Activated CD8-positive, alpha-beta memory T cell treated with anti-CD3 and anti-CD28 coated beads, Interleukin-2, amount 10 ng/mL, durations not matched to agents 7 days and 5 days (primary cell): ENCODE measurements around the gene FCER1G. TPM values are rescaled to one million over a fixed set of nuclear protein-coding genes. Genes with fewer than 3 reads are reported as not detected.
A peak's percentile ranks its signal among the peaks of the same experiment; 100 is the strongest.

Experiments
- ATAC-seq: fragments of 150-1000 bp; cut with Tn5 transposase; one replicate; pipeline ENCODE4 v1.10.0; 2021; ENCODE audit warnings: moderate library complexity
- CTCF ChIA-PET: fragments of 350-600 bp; sonication (Branson Sonifier 250); formaldehyde crosslinking; loops from one replicate; lab custom pipeline; 2021; ENCODE audit warnings: antibody characterized with exemption; lab: Charles Lee
- DNase-seq: peaks from one replicate; pipeline ENCODE4 v3.0.0-alpha.2; 2020
- H3K27ac Mint-ChIP-seq: one replicate; pipeline ENCODE4 v1.8.0; 2021; ENCODE audit warnings: mild to moderate bottlenecking, mixed read lengths
- H3K27me3 Mint-ChIP-seq: one replicate; pipeline ENCODE4 v1.8.0; 2021; ENCODE audit warnings: mixed read lengths
- H3K36me3 Mint-ChIP-seq: one replicate; pipeline ENCODE4 v1.8.0; 2021; ENCODE audit warnings: mild to moderate bottlenecking, mixed read lengths
- H3K4me1 Mint-ChIP-seq: one replicate; pipeline ENCODE4 v1.8.0; 2021; ENCODE audit warnings: mixed read lengths
- H3K4me3 Mint-ChIP-seq: one replicate; pipeline ENCODE4 v1.8.0; 2021; ENCODE audit warnings: mild to moderate bottlenecking, moderate library complexity, mixed read lengths
- H3K9me3 Mint-ChIP-seq: one replicate; pipeline ENCODE4 v1.8.0; 2022; ENCODE audit warnings: low read depth, mixed read lengths
- total RNA-seq, 2 experiments: library from RNA; stranded (reverse); gene quantifications; one replicate each; pipeline ENCODE4 v1.2.3, GENCODE V29; 2021

The FCER1G gene
- total RNA-seq, 2 experiments from 2014 or later, result 1.1 to 5.8 TPM

DNA sequence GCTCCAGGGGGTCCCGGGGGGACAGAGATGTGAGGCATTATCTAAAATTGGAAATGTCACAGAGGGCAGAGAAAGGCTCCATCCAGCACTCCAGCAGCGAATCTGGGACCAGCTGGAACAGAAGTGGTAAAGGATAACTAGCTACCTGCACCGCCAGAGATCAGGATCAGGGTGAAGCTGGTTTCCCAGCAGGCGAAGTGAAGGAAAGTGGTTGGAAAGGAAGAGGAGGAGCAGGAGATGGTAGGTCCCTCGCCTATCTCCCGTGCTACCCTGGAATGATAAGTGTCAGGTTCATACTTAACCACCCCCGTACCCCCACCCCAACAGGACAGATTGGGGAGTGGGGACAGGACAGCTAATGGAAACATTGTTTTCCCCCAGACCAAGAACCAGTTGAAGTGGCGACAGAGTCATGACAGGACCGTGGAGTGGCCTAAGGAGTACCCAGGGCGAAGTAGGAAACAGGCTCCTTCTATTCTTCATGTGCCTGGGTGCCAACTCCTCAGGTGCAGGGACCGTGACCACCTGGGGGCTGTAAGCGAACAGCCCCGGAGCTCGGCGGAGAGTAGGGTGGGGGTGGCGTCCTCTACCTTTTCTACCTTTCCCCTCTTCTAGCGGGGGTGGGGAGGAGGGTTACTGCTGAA lies 38.5 kb upstream of the FCER1G start:
- Mint-ChIP-seq H3K4me1 (peaks cover 51% of the 10 kb centered on the region), H3K9me3 (no peaks in the 10 kb centered on the region), H3K27ac (peak overlapping the region; percentile 99), H3K4me3 (peak overlapping the region; percentile 99), H3K36me3 (peaks cover 32% of the 10 kb centered on the region), H3K27me3 (no peaks in the 10 kb centered on the region)
- CTCF ChIA-PET, result interaction anchor here (1.1 to 3.7 kb wide), 6 partner anchors 8 to 51 kb away, joined by 3 to 34 read pairs (median 6); partner anchors contain the start of genes PPOX and TOMM40L
- no peak for DNase-seq
- ATAC-seq, result no peak

DNA sequence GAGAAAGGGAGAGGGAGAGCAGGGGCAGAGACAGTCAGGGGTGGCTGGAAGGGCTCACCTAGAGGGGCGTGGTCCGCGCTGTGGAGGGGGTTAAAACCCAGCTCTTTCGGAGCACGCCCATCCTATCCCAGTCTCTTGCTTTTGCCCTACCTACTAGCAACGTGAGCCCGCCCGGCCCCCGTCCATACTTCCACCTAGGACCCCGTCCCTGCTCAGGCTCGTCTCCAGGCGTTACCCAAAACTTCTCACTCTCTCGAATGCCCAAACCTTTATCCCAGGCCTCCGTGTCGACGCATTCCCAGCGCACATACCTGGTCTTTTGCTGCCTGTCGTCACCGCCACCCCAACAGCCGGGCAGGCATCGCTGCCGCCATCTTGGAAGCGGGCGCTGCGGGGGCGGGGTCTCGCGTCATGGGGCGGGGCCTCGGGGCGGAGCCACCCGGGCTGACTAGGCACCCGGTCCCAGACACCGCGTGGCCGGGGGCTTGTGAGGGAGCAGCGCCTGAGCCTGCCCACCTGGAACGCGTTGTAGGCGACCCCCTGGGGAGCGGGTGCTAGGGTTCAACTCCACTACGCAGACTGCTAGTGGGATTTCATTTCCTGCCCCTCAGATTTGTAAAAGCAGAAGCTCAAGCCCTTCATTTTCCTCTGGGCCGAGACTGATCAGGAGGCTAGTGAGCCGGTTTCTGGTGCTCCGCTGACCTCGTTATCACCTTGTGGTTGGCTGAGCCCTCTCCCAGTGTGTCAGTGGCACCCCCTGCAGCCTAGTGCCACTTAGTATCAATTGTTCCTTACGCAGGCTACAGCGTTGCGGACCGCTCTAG lies 37.8 kb upstream of the FCER1G start, which contains the start of gene B4GALT3:
B4GALT3 (minus strand) TSS at position 396 of the 824 bp plus-strand sequence. CDS start 1,447 bp downstream, outside the sequence.
- H3K27me3 Mint-ChIP-seq, result no peaks in the 10 kb centered on the region
- DNase-seq (peak; percentile 94), ATAC-seq (peak; percentile 92)
- peaks cover 58% of the 10 kb centered on the region for H3K4me1 Mint-ChIP-seq
- peak within 1 kb of the TSS; percentile 99 for H3K27ac Mint-ChIP-seq
- CTCF ChIA-PET, result interaction anchor here (1.1 to 3.7 kb wide), 7 partner anchors 9 to 51 kb away, joined by 3 to 34 read pairs (median 5); partner anchors contain the start of genes PPOX and TOMM40L
- H3K4me3 Mint-ChIP-seq, result peak within 1 kb of the TSS; percentile 99
- no peaks in the 10 kb centered on the region for H3K9me3 Mint-ChIP-seq
- H3K36me3 Mint-ChIP-seq, result peaks cover 28% of the 10 kb centered on the region

DNA sequence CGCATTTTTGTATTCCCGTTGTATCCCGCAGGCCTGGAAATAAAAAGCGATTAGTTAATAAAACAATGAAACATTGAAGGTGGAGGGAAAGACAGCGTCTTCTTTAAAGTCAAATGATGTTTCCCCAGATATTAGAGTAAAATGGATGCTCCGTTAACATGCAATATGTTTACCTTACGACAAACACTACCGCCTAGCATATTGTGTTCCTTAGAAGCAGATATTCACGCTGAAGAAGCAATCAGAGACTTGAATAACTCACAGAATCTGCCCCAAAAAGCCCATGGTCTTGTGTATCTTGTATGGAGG lies 37.2 kb upstream of the FCER1G start:
- no peaks in the 10 kb centered on the region for H3K27me3 Mint-ChIP-seq
- H3K9me3 Mint-ChIP-seq, result no peaks in the 10 kb centered on the region
- ATAC-seq (no peak), DNase-seq (no peak)
- H3K4me1 Mint-ChIP-seq, result peaks cover 64% of the 10 kb centered on the region
- CTCF ChIA-PET, result interaction anchor here (1.1 to 3.7 kb wide), 7 partner anchors 8 to 50 kb away, joined by 3 to 34 read pairs (median 5); partner anchors contain the start of genes PPOX and TOMM40L
- peak overlapping the region; percentile 99 for H3K27ac Mint-ChIP-seq
- peaks cover 26% of the 10 kb centered on the region for H3K36me3 Mint-ChIP-seq
- peak overlapping the region; percentile 99 for H3K4me3 Mint-ChIP-seq

DNA sequence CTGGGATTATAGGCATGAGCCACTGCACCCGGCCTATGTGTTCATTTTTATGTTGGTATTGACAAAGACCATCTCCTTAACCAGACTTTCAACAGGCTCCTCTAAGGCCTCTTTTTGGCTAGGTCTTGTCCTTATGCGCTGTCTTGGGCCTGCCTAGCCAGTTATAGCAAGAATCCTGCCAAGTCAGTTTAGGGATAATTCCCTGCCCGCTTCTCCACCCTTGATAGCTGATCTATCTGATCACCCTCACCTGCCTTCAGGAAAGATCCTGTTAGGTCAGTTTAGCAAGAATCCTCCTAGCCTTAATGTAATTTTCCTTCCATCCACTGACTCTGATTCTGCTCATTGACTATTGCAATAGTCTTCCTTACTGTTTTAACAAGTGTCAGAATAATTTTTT lies 35.4 kb upstream of the FCER1G start:
- no peaks in the 10 kb centered on the region for H3K27me3 Mint-ChIP-seq
- H3K4me1 Mint-ChIP-seq, result peaks cover 72% of the 10 kb centered on the region
- H3K9me3 Mint-ChIP-seq, result no peaks in the 10 kb centered on the region
- CTCF ChIA-PET, result interaction anchor here (1.0 to 5.3 kb wide), 6 partner anchors 12 to 203 kb away, joined by 3 to 61 read pairs (median 31); partner anchors contain the start of genes NDUFS2, PPOX and TOMM40L
- no peak for DNase-seq
- ATAC-seq, result no peak
- peaks cover 15% of the 10 kb centered on the region for H3K36me3 Mint-ChIP-seq
- H3K27ac Mint-ChIP-seq, result peak overlapping the region; percentile 56
- H3K4me3 Mint-ChIP-seq, result no peak overlapping the region

DNA sequence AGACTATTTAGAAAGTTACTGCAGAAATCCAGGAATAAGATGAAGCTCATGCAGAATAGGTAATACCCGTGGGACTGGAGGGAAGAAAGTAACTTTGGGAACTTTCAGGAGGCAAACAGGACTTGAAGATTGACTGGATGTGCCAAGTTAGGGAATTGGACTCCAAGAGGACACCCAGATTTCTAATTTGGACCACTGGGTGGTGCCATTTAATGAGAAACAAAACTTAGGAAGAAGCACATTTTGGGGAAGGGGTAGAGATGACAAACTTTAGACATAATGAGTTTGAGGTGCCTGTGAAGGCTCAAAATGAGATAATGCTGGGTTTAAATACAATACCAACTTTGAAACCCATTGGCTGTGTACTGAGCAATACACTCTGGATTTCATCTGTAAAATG lies 34.5 kb upstream of the FCER1G start:
- no peak overlapping the region for H3K4me3 Mint-ChIP-seq
- H3K27me3 Mint-ChIP-seq, result no peaks in the 10 kb centered on the region
- CTCF ChIA-PET, result interaction anchor here (0.6 to 5.3 kb wide), 11 partner anchors 10 to 235 kb away, joined by 3 to 61 read pairs (median 7); partner anchors contain the start of genes ADAMTS4, NDUFS2, PPOX and TOMM40L
- peaks cover 9% of the 10 kb centered on the region for H3K36me3 Mint-ChIP-seq
- DNase-seq (no peak), ATAC-seq (no peak)
- H3K9me3 Mint-ChIP-seq, result no peaks in the 10 kb centered on the region
- peak overlapping the region; percentile 71 for H3K27ac Mint-ChIP-seq
- H3K4me1 Mint-ChIP-seq, result peaks cover 74% of the 10 kb centered on the region

DNA sequence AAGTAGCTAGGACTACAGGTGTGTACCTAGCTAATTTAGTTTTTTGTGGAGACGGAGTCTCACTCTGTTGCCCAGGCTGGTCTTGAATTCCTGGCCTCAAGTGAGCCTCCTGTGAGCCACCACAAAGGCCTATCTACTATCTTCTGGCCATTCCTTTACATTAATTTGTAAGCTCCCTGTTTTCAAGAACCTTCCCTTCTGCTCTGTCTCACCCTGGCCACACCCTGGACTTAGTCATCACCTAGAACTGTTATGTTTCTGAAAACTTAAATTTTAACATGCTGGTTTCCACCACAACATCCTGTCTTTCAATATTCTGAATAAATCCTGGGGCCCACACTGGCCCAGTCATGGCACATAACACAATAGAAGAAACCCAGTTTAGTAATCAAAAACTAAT lies 32.9 kb upstream of the FCER1G start:
- DNase-seq (peak; percentile 85), ATAC-seq (peak; percentile 67)
- H3K9me3 Mint-ChIP-seq, result no peaks in the 10 kb centered on the region
- peak overlapping the region; percentile 25 for H3K4me3 Mint-ChIP-seq
- H3K27ac Mint-ChIP-seq, result peak overlapping the region; percentile 96
- H3K27me3 Mint-ChIP-seq, result no peaks in the 10 kb centered on the region
- peaks cover 4% of the 10 kb centered on the region for H3K36me3 Mint-ChIP-seq
- peaks cover 78% of the 10 kb centered on the region for H3K4me1 Mint-ChIP-seq
- CTCF ChIA-PET, result interaction anchor here (0.7 to 5.3 kb wide), 12 partner anchors 10 to 535 kb away, joined by 3 to 61 read pairs (median 10); partner anchors contain the start of genes NDUFS2, PPOX, SLAMF1 and TOMM40L

DNA sequence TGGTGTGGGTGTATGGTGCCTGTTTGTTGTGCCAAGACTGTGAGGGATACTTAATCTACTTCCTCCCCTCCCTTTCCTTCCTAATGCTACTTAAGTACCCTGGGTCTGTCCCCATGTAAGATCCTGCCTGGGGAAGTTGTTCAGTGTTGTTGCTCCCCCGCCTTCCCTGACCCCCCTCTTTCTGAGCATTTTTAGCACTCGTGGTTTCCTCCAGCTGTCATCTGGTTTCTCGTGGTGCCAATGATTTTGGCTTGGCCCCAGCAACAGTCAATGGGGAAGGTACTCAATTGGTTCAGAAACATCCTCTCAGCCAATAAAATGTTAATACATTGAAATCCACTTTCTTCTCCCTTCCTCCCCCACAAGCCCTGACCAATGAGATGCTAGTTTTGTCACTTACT lies 29.8 kb upstream of the FCER1G start:
- Mint-ChIP-seq H3K27me3 (no peaks in the 10 kb centered on the region), H3K4me1 (peaks cover 75% of the 10 kb centered on the region), H3K4me3 (peak overlapping the region; percentile 61), H3K27ac (peak overlapping the region; percentile 96), H3K36me3 (peaks cover 5% of the 10 kb centered on the region), H3K9me3 (no peaks in the 10 kb centered on the region)
- DNase-seq (peak; percentile 93), ATAC-seq (peak; percentile 80)
- CTCF ChIA-PET, result interaction anchor here (1.2 to 2.5 kb wide), 5 partner anchors 8 to 53 kb away, joined by 3 to 21 read pairs (median 11); partner anchors contain the start of genes B4GALT3, DEDD, NDUFS2 and PPOX

DNA sequence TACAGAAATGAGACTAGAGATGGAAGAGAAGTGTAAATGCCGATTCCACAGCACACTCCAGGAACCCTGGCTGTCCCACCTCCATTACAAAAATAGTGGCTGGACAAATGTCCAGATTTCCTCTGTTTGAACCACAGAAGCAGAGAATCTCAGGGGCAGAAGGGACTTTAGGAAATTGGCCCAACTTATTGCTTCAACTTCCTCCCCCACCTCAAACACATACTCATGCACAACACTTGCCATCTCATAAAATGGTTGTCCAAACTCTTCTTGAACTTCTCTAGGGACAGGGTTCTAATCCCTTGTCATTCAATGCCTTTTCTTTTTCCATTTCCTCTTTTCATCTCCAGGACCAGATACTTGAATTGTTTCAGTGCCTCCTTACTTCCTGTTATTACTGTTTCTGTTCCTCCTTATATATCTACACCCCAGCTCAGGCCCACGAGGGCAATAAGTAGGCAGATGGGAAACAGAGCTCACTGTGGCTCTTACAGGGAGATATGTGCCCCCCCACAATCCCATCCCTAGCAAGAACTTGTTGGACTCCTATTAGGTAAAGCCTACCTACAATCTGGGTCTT lies 29.3 kb upstream of the FCER1G start:
- peak overlapping the region; percentile 96 for H3K27ac Mint-ChIP-seq
- peaks cover 5% of the 10 kb centered on the region for H3K36me3 Mint-ChIP-seq
- no peaks in the 10 kb centered on the region for H3K9me3 Mint-ChIP-seq
- CTCF ChIA-PET, result interaction anchor here (0.7 to 2.5 kb wide), 8 partner anchors 8 to 129 kb away, joined by 3 to 21 read pairs (median 5); partner anchors contain the start of genes B4GALT3, DEDD, NDUFS2 and PPOX
- H3K4me3 Mint-ChIP-seq, result peak overlapping the region; percentile 61
- H3K27me3 Mint-ChIP-seq, result no peaks in the 10 kb centered on the region
- peaks cover 70% of the 10 kb centered on the region for H3K4me1 Mint-ChIP-seq
- DNase-seq (no peak), ATAC-seq (peak; percentile 4)

DNA sequence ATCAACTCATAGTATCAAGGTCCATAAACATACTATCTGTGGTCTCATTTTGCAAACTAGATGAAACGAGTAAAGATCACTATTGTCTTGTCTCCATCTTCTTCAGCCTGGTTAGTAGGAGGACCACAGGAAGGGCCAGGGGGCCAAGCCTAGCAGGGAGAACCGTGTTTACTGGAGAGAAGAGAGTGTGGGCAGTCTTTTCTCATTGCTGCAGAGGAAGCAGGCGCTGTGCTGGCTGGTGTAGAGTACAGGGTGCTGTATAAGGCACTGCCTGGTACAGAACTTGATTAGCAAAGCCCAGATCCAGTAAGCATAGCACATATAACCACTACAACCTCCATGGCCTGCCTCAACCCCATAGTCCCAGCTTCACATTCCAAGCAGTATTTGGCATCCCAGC lies 27.8 kb upstream of the FCER1G start:
- Mint-ChIP-seq H3K4me3 (no peak overlapping the region), H3K27me3 (no peaks in the 10 kb centered on the region), H3K36me3 (peaks cover 5% of the 10 kb centered on the region), H3K27ac (peak overlapping the region; percentile 96), H3K9me3 (no peaks in the 10 kb centered on the region), H3K4me1 (peaks cover 62% of the 10 kb centered on the region)
- CTCF ChIA-PET, result interaction anchor here (0.7 to 2.3 kb wide), 2 partner anchors 21 to 22 kb away, joined by 4 to 11 read pairs; partner anchors contain the start of gene PPOX
- ATAC-seq (no peak), DNase-seq (no peak)

DNA sequence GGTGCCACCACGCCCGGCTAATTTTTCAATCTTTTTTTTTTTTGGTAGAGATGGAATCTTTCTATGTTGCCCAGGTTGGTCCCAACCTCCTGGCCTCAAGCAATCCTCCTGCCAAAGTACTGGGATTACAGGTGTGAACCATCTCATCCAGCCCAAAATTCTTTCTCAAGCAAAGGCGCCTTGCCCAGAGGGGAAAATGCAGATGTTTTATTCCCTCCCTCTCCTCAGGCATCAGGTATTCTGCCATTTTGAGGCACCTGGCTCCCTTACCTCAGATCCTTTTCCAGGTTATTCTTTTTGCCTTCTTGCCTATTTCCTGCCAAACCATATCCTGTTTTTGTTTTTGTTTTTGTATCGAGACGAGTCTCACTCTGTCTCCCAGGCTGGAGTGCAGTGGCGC lies 26.7 kb upstream of the FCER1G start:
- peaks cover 60% of the 10 kb centered on the region for H3K4me1 Mint-ChIP-seq

DNA sequence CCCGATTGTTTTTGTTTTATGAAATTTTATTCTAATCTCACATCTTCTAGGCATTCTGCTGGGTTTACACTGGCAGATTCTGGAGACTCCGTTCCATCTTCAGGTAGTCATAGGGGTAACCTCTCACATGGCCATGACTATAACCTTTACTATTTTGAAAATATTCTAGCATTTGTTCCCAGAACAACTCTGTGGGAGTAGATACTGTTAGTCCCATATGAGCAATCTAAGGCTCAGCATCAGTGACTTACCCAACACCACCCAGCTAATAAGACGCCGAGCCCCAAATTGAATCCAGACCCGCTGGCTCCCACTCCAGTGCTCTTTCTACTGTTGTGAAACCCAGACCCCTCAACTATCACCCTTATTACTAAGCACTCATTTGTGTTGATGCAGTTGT lies 26.1 kb upstream of the FCER1G start:
- H3K27me3 Mint-ChIP-seq, result no peaks in the 10 kb centered on the region
- no peak for DNase-seq
- peaks cover 1% of the 10 kb centered on the region for H3K36me3 Mint-ChIP-seq
- peaks cover 53% of the 10 kb centered on the region for H3K4me1 Mint-ChIP-seq
- no peak for ATAC-seq
- no peak overlapping the region for H3K4me3 Mint-ChIP-seq
- CTCF ChIA-PET, result interaction anchor here (1.8 to 7.0 kb wide), 4 partner anchors 7 to 102 kb away, joined by 6 to 61 read pairs (median 32); partner anchors contain the start of genes NDUFS2 and TOMM40L
- peak overlapping the region; percentile 8 for H3K27ac Mint-ChIP-seq
- H3K9me3 Mint-ChIP-seq, result no peaks in the 10 kb centered on the region

More for the DNA sequence above, 26.7 kb upstream of the FCER1G start:
- Mint-ChIP-seq H3K27me3 (no peaks in the 10 kb centered on the region), H3K4me3 (no peak overlapping the region), H3K36me3 (peaks cover 1% of the 10 kb centered on the region), H3K27ac (peak overlapping the region; percentile 18), H3K9me3 (no peaks in the 10 kb centered on the region)
- DNase-seq (no peak), ATAC-seq (no peak)
- CTCF ChIA-PET, result interaction anchor here (0.6 to 2.1 kb wide), 4 partner anchors 16 to 538 kb away, joined by 3 to 6 read pairs (median 4); partner anchors contain the start of gene TOMM40L

DNA sequence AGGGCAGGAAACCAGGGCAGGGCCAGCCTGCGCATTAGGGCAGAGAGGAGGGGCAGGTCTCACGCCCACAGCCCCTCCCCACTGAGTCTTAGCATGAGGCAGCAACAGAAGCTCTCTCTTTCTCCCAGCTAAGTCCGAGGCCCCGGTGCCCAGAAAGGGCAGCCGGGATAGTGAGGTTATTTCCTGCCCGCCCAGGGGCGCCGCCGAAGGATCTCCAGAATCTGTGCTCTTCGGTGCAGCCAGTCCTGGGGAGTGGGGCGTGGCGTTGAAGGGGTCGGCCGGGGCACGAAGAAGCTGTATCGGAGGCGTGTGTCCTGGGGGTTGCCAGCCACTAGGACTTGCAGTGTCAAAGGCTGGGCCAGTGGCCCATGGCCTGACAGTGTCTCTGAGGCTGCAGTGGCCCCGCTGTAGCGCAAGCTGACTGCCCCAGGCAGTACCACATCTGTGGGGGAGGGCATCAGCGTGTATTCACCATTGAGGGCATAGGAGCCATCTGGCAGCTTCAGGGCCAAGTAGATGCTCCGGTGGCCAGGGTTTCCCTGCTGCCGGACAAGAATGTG lies 24.1 kb upstream of the FCER1G start:
- Mint-ChIP-seq H3K4me1 (peaks cover 50% of the 10 kb centered on the region), H3K4me3 (no peak overlapping the region), H3K36me3 (peaks cover 1% of the 10 kb centered on the region), H3K27ac (no peak overlapping the region), H3K9me3 (no peaks in the 10 kb centered on the region), H3K27me3 (no peaks in the 10 kb centered on the region)
- CTCF ChIA-PET, result interaction anchor here (1.3 to 7.0 kb wide), 12 partner anchors 9 to 191 kb away, joined by 3 to 77 read pairs (median 16); partner anchors contain the start of genes B4GALT3, CFAP126, NDUFS2 and PPOX
- DNase-seq, result no peak
- no peak for ATAC-seq
